DND-41 (cell line): ENCODE measurements around the gene AKR1B1.

Experiments
- ATAC-seq: fragments of 200-7000 bp; cut with Tn5 transposase; 3 replicates; pipeline ENCODE4 v1.9.1; 2021; ENCODE audit warnings: low read depth; ENCODE audit not compliant: insufficient read depth
- DNase-seq: peaks from one replicate; pipeline ENCODE4 v3.0.0-alpha.2; 2020
- H2AFZ ChIP-seq: 2 replicates; pipeline ENCODE4 v1.6.0; 2012; ENCODE audit warnings: low read depth, low read length
- H3K27ac ChIP-seq: 2 replicates; pipeline ENCODE4 v1.5.1; 2012; ENCODE audit warnings: low read length, inconsistent platforms
- H3K27me3 ChIP-seq: fragments of 200-600 bp; sonication (generic); 2 replicates; pipeline ENCODE4 v1.6.0; 2012; ENCODE audit warnings: low read length, mild to moderate bottlenecking, inconsistent platforms; ENCODE audit not compliant: insufficient read depth, poor library complexity
- H3K36me3 ChIP-seq: 2 replicates; pipeline ENCODE4 v1.5.1; 2012; ENCODE audit warnings: low read length, inconsistent platforms; ENCODE audit not compliant: insufficient read depth
- H3K4me1 ChIP-seq: 2 replicates; pipeline ENCODE4 v1.5.1; 2012; ENCODE audit warnings: mild to moderate bottlenecking, low read length; ENCODE audit not compliant: insufficient read depth
- H3K4me2 ChIP-seq: 2 replicates; pipeline ENCODE4 v1.6.0; 2012; ENCODE audit warnings: mild to moderate bottlenecking, moderate library complexity, low read length, inconsistent platforms; ENCODE audit not compliant: insufficient read depth
- H3K4me3 ChIP-seq, 2 experiments: fragments of 200-600 bp in 1 of 2; shearing (Covaris generic) in 1 of 2; 2 replicates each; pipeline ENCODE4 v1.5.1; 2012 to 2016; ENCODE audit warnings: inconsistent platforms in 2 of 2, low read length in 2 of 2, mild to moderate bottlenecking in 2 of 2, low read depth in 1 of 2, moderate library complexity in 1 of 2
- H3K79me2 ChIP-seq: 2 replicates; pipeline ENCODE4 v1.6.0; 2012; ENCODE audit warnings: low read length, inconsistent platforms; ENCODE audit not compliant: insufficient read depth
- H3K9ac ChIP-seq: 2 replicates; pipeline ENCODE4 v1.6.0; 2012; ENCODE audit warnings: low read depth, mild to moderate bottlenecking, inconsistent platforms, low read length, moderate library complexity
- H3K9me3 ChIP-seq: 2 replicates; pipeline ENCODE4 v1.5.1; 2012; ENCODE audit warnings: low read length, moderate library complexity, mild to moderate bottlenecking, inconsistent platforms; ENCODE audit not compliant: insufficient read depth, severe bottlenecking
- H4K20me1 ChIP-seq: 2 replicates; pipeline ENCODE4 v1.6.0; 2012; ENCODE audit warnings: low read length; ENCODE audit not compliant: insufficient read depth
- EZH2 ChIP-seq: IDR thresholded peaks from 3 replicates; pipeline ENCODE4 v1.6.1; 2012; ENCODE audit warnings: borderline replicate concordance, low read depth, mild to moderate bottlenecking, moderate library complexity, low read length, inconsistent platforms; ENCODE audit not compliant: severe bottlenecking
- TF ChIP-seq, protein P1 (sequence below): IDR thresholded peaks from 2 replicates; pipeline ENCODE4 v1.5.1; 2012; ENCODE audit warnings: borderline replicate concordance, low read length, moderate library complexity, mild to moderate bottlenecking; ENCODE audit not compliant: poor library complexity, severe bottlenecking; ENCODE audit errors: extremely low read depth

AKR1B1 gene

GRCh38 chr7:134452991-134453473 lies 5.9 kb downstream of the AKR1B1 start:
- no peak overlapping the region for H2AFZ ChIP-seq
- no peaks in the 10 kb centered on the region for H3K27me3 ChIP-seq
- DNase-seq (no peak), ATAC-seq (no peak)
- no peaks in the 10 kb centered on the region for H3K9me3 ChIP-seq
- peaks cover 46% of the 10 kb centered on the region for H3K36me3 ChIP-seq
- H3K27ac ChIP-seq, result no peak overlapping the region
- H3K79me2 ChIP-seq, result peaks cover 33% of the 10 kb centered on the region
- TF ChIP-seq, protein P1, sequence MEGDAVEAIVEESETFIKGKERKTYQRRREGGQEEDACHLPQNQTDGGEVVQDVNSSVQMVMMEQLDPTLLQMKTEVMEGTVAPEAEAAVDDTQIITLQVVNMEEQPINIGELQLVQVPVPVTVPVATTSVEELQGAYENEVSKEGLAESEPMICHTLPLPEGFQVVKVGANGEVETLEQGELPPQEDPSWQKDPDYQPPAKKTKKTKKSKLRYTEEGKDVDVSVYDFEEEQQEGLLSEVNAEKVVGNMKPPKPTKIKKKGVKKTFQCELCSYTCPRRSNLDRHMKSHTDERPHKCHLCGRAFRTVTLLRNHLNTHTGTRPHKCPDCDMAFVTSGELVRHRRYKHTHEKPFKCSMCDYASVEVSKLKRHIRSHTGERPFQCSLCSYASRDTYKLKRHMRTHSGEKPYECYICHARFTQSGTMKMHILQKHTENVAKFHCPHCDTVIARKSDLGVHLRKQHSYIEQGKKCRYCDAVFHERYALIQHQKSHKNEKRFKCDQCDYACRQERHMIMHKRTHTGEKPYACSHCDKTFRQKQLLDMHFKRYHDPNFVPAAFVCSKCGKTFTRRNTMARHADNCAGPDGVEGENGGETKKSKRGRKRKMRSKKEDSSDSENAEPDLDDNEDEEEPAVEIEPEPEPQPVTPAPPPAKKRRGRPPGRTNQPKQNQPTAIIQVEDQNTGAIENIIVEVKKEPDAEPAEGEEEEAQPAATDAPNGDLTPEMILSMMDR, result no peak
- TF ChIP-seq EZH2, result no peak
- peaks cover 23% of the 10 kb centered on the region for H4K20me1 ChIP-seq
- no peak overlapping the region for H3K9ac ChIP-seq
- no peak overlapping the region for H3K4me2 ChIP-seq
- peaks cover 30% of the 10 kb centered on the region for H3K4me1 ChIP-seq
- no peak overlapping the region for H3K4me3 ChIP-seq

- Histone ChIP-seq H3K27me3 (no peaks in the 10 kb centered on the region), H3K9me3 (no peaks in the 10 kb centered on the region), H3K4me1 (peaks cover 24% of the 10 kb centered on the region), H3K36me3 (peaks cover 51% of the 10 kb centered on the region), H3K4me2 (no peak overlapping the region), H3K79me2 (peaks cover 28% of the 10 kb centered on the region), H3K27ac (no peak overlapping the region), H4K20me1 (peaks cover 23% of the 10 kb centered on the region), H2AFZ (no peak overlapping the region), H3K4me3 (no peak overlapping the region), H3K9ac (no peak overlapping the region)
- ATAC-seq (no peak), DNase-seq (no peak)
- no peak for TF ChIP-seq EZH2
- TF ChIP-seq, protein P1, result no peak
Observed at GRCh38 chr7:134452419-134452838, 6.5 kb downstream of the AKR1B1 start.

DNA sequence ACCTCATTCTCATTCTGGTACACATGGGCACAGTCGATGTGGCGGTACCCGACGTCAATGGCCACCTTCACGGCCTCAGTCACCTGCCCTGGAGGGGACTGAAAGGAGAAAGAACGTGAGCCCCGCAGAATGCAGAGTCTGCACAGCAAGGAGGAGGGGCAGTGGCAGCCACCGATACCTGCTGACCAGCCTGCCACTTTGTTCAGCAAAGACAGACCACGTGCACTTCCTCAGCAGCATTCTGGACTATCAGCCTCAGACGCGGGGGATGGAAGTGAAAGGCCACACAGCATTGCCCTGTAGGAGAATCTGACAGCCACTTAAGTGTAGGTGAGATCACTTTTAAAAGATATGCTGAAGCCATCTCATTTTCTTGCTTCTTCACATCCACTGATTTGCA lies 7.2 kb downstream of the AKR1B1 start:
- Histone ChIP-seq H3K4me2 (no peak overlapping the region), H3K4me3 (no peak overlapping the region), H3K36me3 (peaks cover 55% of the 10 kb centered on the region), H3K4me1 (peaks cover 20% of the 10 kb centered on the region), H3K27ac (no peak overlapping the region), H4K20me1 (peaks cover 23% of the 10 kb centered on the region), H3K27me3 (no peaks in the 10 kb centered on the region), H3K79me2 (peaks cover 21% of the 10 kb centered on the region), H3K9me3 (no peaks in the 10 kb centered on the region), H3K9ac (no peak overlapping the region), H2AFZ (no peak overlapping the region)
- TF ChIP-seq, protein P1, result no peak
- no peak for TF ChIP-seq EZH2
- ATAC-seq (no peak), DNase-seq (no peak)
